ENCODE measurements around the gene AREL1.

The AREL1 gene

GRCh38 chr14:74636424-74637177, 76.3 kb downstream of the AREL1 start:
- no peak for DNase-seq (ENCODE audit: low read depth)

GRCh38 chr14:74635847-74636246, 77.0 kb downstream of the AREL1 start:
- no peak for DNase-seq (ENCODE audit: low read depth)

GRCh38 chr14:74634964-74635363, 77.9 kb downstream of the AREL1 start:
- DNase-seq (ENCODE audit: low read depth) = no peak

- no peak for DNase-seq (ENCODE audit: low read depth)
These were observed 78.4 kb downstream of the AREL1 start for GRCh38 chr14:74634481-74634880.

- no peak for DNase-seq (ENCODE audit: low read depth)
These were observed 81.8 kb downstream of the AREL1 start for GRCh38 chr14:74630881-74631690.

- DNase-seq (ENCODE audit: low read depth) = no peak
These were observed 84.5 kb downstream of the AREL1 start for GRCh38 chr14:74628418-74628817.

GRCh38 chr14:74627076-74627475, 85.8 kb downstream of the AREL1 start:
- no peak for DNase-seq (ENCODE audit: low read depth)

- no peak for DNase-seq (ENCODE audit: low read depth)
These were observed 90.6 kb downstream of the AREL1 start for GRCh38 chr14:74622257-74622656.

GRCh38 chr14:74621556-74621955, 91.3 kb downstream of the AREL1 start:
- no peak for DNase-seq (ENCODE audit: low read depth)

GRCh38 chr14:74620923-74621322, 92.0 kb downstream of the AREL1 start:
- DNase-seq (ENCODE audit: low read depth) = no peak

GRCh38 chr14:74620497-74620921, 92.4 kb downstream of the AREL1 start:
- peak; percentile 22 for DNase-seq (ENCODE audit: low read depth)

- no peak for DNase-seq (ENCODE audit: low read depth)
These were observed 93.2 kb downstream of the AREL1 start for GRCh38 chr14:74619672-74620131.

GRCh38 chr14:74618078-74618952, 94.6 kb downstream of the AREL1 start:
- peak; percentile 69 for DNase-seq (ENCODE audit: low read depth)

GRCh38 chr14:74616996-74617700, 95.7 kb downstream of the AREL1 start:
- DNase-seq (ENCODE audit: low read depth) = no peak

GRCh38 chr14:74616507-74616906, 96.4 kb downstream of the AREL1 start:
- DNase-seq (ENCODE audit: low read depth) = no peak

GRCh38 chr14:74615735-74616134, 97.1 kb downstream of the AREL1 start:
- DNase-seq (ENCODE audit: low read depth) = no peak

GRCh38 chr14:74614508-74615495, 98.1 kb downstream of the AREL1 start:
- DNase-seq (ENCODE audit: low read depth) = no peak

GRCh38 chr14:74613211-74613914, 99.5 kb downstream of the AREL1 start:
- no peak for DNase-seq (ENCODE audit: low read depth)

- DNase-seq (ENCODE audit: low read depth) = peak; percentile 69
These were observed 100.4 kb downstream of the AREL1 start for GRCh38 chr14:74612350-74613021.

Data from stimulated activated CD8-positive, alpha-beta memory T cell treated with anti-CD3 and anti-CD28 coated beads, Interleukin-12 subunit alpha, Interleukin-12 subunit beta, amount 100 ng/mL, for 4 hours (primary cell).